ENCODE measurements around the gene TSKU. TPM values are rescaled to one million over a fixed set of nuclear protein-coding genes. Genes with fewer than 3 reads are reported as not detected.

TSKU gene
- total RNA-seq, 1 experiment from 2014 or later: 99.4 TPM

DNA sequence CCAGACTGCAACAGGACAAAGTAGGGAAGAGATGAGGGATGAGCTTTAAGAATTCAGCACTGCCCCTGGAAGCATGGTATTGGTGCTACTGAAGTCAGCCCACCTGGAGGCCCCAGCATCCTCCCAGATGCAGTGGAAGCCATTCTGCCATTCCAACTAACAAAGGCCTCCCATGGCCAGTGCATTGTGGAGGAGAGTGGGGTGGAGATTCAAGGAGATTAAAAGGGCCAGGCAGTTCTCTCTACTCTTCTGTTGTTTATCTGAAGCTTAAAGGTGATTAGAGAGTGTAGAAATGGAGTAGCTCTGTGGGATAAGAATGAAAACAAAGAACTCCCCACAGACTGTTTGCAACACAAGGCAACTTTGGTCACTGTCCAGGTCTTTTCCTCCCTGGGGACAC lies 24.1 kb upstream of the TSKU start:
- peaks cover 15% of the 10 kb centered on the region for H3K79me2 ChIP-seq (ENCODE audit: low read depth)
- ChIA-PET CTCF (interaction anchor here (0.9 kb wide), 1 partner anchor 160 kb away, joined by 3 read pairs; no protein-coding TSS in a partner anchor), POLR2A (ENCODE audit: unreplicated experiment) (interaction anchor here (0.5 to 0.6 kb wide), 2 partner anchors 11 to 153 kb away, joined by 3 to 4 read pairs; no protein-coding TSS in a partner anchor)
- no peak overlapping the region for H3K4me2 ChIP-seq
- H3K27me3 ChIP-seq (ENCODE audit: insufficient read depth, low read depth): no peaks in the 10 kb centered on the region
- H2AFZ ChIP-seq: no peak overlapping the region
- 0 out of 2 replicates have a peak, but pooled peaks cover 10% of the 10 kb centered on the region for H3K36me3 ChIP-seq (ENCODE audit: low read depth)
- 0 out of 2 replicates have a peak, but pooled peaks cover 3% of the 10 kb centered on the region for H4K20me1 ChIP-seq (ENCODE audit: insufficient read depth)
- DNase-seq: no peak
- H3K9me2 ChIP-seq (ENCODE audit: insufficient read depth): no peaks in the 10 kb centered on the region
- intact Hi-C loops (cut with micrococcal nuclease; ENCODE audit: unreplicated experiment): no loop called here
- TF ChIP-seq, protein P1, sequence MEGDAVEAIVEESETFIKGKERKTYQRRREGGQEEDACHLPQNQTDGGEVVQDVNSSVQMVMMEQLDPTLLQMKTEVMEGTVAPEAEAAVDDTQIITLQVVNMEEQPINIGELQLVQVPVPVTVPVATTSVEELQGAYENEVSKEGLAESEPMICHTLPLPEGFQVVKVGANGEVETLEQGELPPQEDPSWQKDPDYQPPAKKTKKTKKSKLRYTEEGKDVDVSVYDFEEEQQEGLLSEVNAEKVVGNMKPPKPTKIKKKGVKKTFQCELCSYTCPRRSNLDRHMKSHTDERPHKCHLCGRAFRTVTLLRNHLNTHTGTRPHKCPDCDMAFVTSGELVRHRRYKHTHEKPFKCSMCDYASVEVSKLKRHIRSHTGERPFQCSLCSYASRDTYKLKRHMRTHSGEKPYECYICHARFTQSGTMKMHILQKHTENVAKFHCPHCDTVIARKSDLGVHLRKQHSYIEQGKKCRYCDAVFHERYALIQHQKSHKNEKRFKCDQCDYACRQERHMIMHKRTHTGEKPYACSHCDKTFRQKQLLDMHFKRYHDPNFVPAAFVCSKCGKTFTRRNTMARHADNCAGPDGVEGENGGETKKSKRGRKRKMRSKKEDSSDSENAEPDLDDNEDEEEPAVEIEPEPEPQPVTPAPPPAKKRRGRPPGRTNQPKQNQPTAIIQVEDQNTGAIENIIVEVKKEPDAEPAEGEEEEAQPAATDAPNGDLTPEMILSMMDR (conservative IDR thresholded peaks at IDR 0.05): no peak
- no peak for TF ChIP-seq EZH2 (IDR thresholded peaks at IDR 0.05; ENCODE audit: low read depth)
- no peak overlapping the region for H3K4me3 ChIP-seq
- peaks cover 12% of the 10 kb centered on the region for H3K4me1 ChIP-seq (replicated peaks; ENCODE audit: insufficient read depth)
- no peak overlapping the region for H3K27ac ChIP-seq
- peaks cover 46% of the 10 kb centered on the region for H3F3A ChIP-seq (ENCODE audit: insufficient read depth, low read depth)
- BruUV-seq (replicated peaks): no TSS peak
- no peaks in the 10 kb centered on the region for H3K9me3 ChIP-seq (ENCODE audit: insufficient read depth, low read depth)

DNA sequence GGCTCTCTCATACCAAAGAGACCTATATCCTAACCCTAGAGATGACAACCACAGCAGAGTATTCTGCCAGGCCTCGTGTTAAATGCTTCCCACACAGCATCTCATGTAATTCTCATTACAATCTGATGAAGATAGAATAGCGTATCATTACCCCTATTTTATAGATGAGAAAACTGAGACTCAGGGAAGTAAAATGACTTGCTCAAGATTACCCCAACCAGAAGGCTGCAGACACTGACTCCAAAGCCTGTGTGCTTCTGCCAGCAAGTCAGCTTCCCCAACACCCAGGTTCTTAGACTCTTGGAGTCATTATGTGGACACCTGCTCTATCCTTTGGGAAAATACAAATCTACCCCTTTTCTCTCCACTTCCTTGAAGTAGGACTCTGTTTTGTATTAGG lies 23.6 kb upstream of the TSKU start:
- Histone ChIP-seq H3K4me1 (replicated peaks; ENCODE audit: insufficient read depth) (peaks cover 16% of the 10 kb centered on the region), H3K27ac (no peak overlapping the region), H3K4me2 (no peak overlapping the region), H3K79me2 (ENCODE audit: low read depth) (peaks cover 20% of the 10 kb centered on the region), H3K27me3 (ENCODE audit: insufficient read depth, low read depth) (no peaks in the 10 kb centered on the region), H3K9me2 (ENCODE audit: insufficient read depth) (no peaks in the 10 kb centered on the region), H3K4me3 (no peak overlapping the region), H3K36me3 (ENCODE audit: low read depth) (0 out of 2 replicates have a peak, but pooled peaks cover 10% of the 10 kb centered on the region), H4K20me1 (ENCODE audit: insufficient read depth) (0 out of 2 replicates have a peak, but pooled peaks cover 3% of the 10 kb centered on the region), H2AFZ (no peak overlapping the region), H3F3A (ENCODE audit: insufficient read depth, low read depth) (peaks cover 50% of the 10 kb centered on the region), H3K9me3 (ENCODE audit: insufficient read depth, low read depth) (no peaks in the 10 kb centered on the region)
- intact Hi-C loops (cut with micrococcal nuclease; ENCODE audit: unreplicated experiment): no loop called here
- ChIA-PET CTCF (interaction anchor here (0.9 kb wide), 1 partner anchor 159 kb away, joined by 3 read pairs; no protein-coding TSS in a partner anchor), POLR2A (ENCODE audit: unreplicated experiment) (interaction anchor here (0.5 to 0.6 kb wide), 3 partner anchors 10 to 336 kb away, joined by 3 to 4 read pairs (median 3); no protein-coding TSS in a partner anchor)
- TF ChIP-seq, protein P1 (conservative IDR thresholded peaks at IDR 0.05): no peak
- no peak for TF ChIP-seq EZH2 (IDR thresholded peaks at IDR 0.05; ENCODE audit: low read depth)
- DNase-seq: no peak
- no TSS peak for BruUV-seq (replicated peaks)

DNA sequence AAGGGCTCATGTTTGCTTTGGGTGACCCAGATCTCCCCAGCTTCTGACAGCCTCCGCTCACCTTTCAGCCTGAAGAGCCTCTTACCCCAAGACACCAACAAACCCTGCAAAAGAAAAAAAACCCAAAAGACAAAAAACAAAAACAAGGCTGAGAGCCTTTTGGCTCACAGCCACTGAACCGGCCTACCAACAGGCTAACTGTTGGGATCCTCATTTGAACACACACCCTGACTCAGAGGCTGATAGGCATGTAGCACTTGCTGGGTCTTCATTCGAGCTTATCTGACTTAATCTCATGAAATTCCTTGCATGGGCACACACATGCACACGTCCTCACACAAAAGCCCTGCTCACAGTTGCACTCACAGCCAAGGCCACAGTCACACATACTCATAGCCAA lies 22.9 kb upstream of the TSKU start:
- ChIA-PET POLR2A (ENCODE audit: unreplicated experiment) (interaction anchor here (0.5 to 0.6 kb wide), 2 partner anchors 63 to 335 kb away, joined by 3 to 4 read pairs; no protein-coding TSS in a partner anchor), CTCF (interaction anchor here (0.6 kb wide), 1 partner anchor 47 kb away, joined by 4 read pairs; no protein-coding TSS in a partner anchor)
- no peaks in the 10 kb centered on the region for H3K9me3 ChIP-seq (ENCODE audit: insufficient read depth, low read depth)
- H3K27me3 ChIP-seq (ENCODE audit: insufficient read depth, low read depth): no peaks in the 10 kb centered on the region
- H2AFZ ChIP-seq: no peak overlapping the region
- intact Hi-C loops (cut with micrococcal nuclease; ENCODE audit: unreplicated experiment): no loop called here
- H3K4me2 ChIP-seq: no peak overlapping the region
- no peaks in the 10 kb centered on the region for H3K9me2 ChIP-seq (ENCODE audit: insufficient read depth)
- no TSS peak for BruUV-seq (replicated peaks)
- peaks cover 25% of the 10 kb centered on the region for H3K79me2 ChIP-seq (ENCODE audit: low read depth)
- no peak overlapping the region for H3K4me3 ChIP-seq
- TF ChIP-seq EZH2 (IDR thresholded peaks at IDR 0.05; ENCODE audit: low read depth): no peak
- TF ChIP-seq, protein P1 (conservative IDR thresholded peaks at IDR 0.05): no peak
- H4K20me1 ChIP-seq (ENCODE audit: insufficient read depth): 0 out of 2 replicates have a peak, but pooled peaks cover 3% of the 10 kb centered on the region
- H3K27ac ChIP-seq: no peak overlapping the region
- peaks cover 53% of the 10 kb centered on the region for H3F3A ChIP-seq (ENCODE audit: insufficient read depth, low read depth)
- peaks cover 18% of the 10 kb centered on the region; the same call in 1 of the 2 replicates for H3K36me3 ChIP-seq (ENCODE audit: low read depth)
- H3K4me1 ChIP-seq (replicated peaks; ENCODE audit: insufficient read depth): peaks cover 24% of the 10 kb centered on the region
- no peak for DNase-seq
